Transverse colon (tissue), 4 donors: ENCODE results near the gene PRRG2. TPM values are rescaled to one million over a fixed set of nuclear protein-coding genes. Genes with fewer than 3 reads are reported as not detected.

ENCODE experiments used
- DNase-seq: peaks from one replicate; pipeline ENCODE4 v3.0.0-alpha.2; 2019
- H3K27ac ChIP-seq, 4 donors: fragments of 200-600 bp; sonication (generic); 2 replicates each; pipeline ENCODE4 v1.5.1; 2016 to 2018; ENCODE audit warnings: inconsistent platforms in 4 of 4
- H3K27me3 ChIP-seq: fragments of 200-600 bp; sonication (generic); 2 replicates; pipeline ENCODE4 v1.5.1; 2017; ENCODE audit warnings: inconsistent platforms
- H3K36me3 ChIP-seq, 4 donors: fragments of 200-600 bp; sonication (generic); 2 replicates each; pipeline ENCODE4 v1.5.1; 2017 to 2019; ENCODE audit warnings: inconsistent platforms in 4 of 4
- H3K4me1 ChIP-seq, 4 donors: fragments of 200-600 bp; sonication (generic); 2 replicates each; pipeline ENCODE4 v1.5.1; 2017 to 2020; ENCODE audit warnings: inconsistent platforms in 4 of 4
- H3K4me3 ChIP-seq, 4 donors: fragments of 200-600 bp; sonication (generic); 1 replicate in 1 of 4; 2 replicates in 3 of 4; pipeline versions ENCODE4 v1.5.1 to v1.6.1; 2017 to 2019; ENCODE audit warnings: inconsistent platforms in 4 of 4
- H3K9me3 ChIP-seq, 2 donors: fragments of 200-600 bp; sonication (generic); 2 replicates each; pipeline ENCODE4 v1.5.1; 2017 to 2019; ENCODE audit warnings: inconsistent platforms in 2 of 2
- EP300 ChIP-seq: sonication (generic); formaldehyde crosslinking; IDR thresholded peaks from one replicate; pipeline ENCODE4 v1.6.1; 2017; ENCODE audit warnings: antibody characterized with exemption, low read depth
- POLR2A ChIP-seq: fragments of 450-650 bp; IDR thresholded peaks from one replicate; pipeline ENCODE4 v1.6.1; 2016; ENCODE audit warnings: antibody characterized with exemption, mild to moderate bottlenecking, moderate library complexity
- POLR2AphosphoS5 ChIP-seq, 3 donors: sonication (generic); formaldehyde crosslinking; IDR thresholded peaks; one replicate each; pipeline ENCODE4 v1.6.1; 2016; ENCODE audit warnings: antibody characterized with exemption in 3 of 3
- WGBS, 2 donors: methylation state at CpG; one replicate each; pipeline ENCODE4 v1.1.5; 2018; ENCODE audit warnings: low coverage in 1 of 2; 5-methylcytosine and 5-hydroxymethylcytosine counted together
- in situ Hi-C, 4 donors: fragments of 200-750 bp; cut with MboI; loops; one replicate each; pipeline versions ENCODE4 v1.15.0 to v1.15.1; 2017; ENCODE audit warnings: low sequenced_read_pairs in 3 of 4, low pct_ligation_motif_present in 1 of 4, low pct_unique_long_range_greater_than_20kb in 1 of 4
- intact Hi-C: fragments of 100-400 bp; cut with DNase I; formaldehyde crosslinking; loops from one replicate; pipeline ENCODE4 v1.15.1; 2023; ENCODE audit warnings: low total_unique reads
- total RNA-seq, 4 donors: library from RNA; depleted of rRNA; stranded (reverse); fragments of >200 nt; gene quantifications; one replicate each; pipeline ENCODE4 v1.1.0, GENCODE V29; 2016
- TF ChIP-seq, protein P1 (sequence below), 5 experiments: fragments of 200-600 bp in 3 of 5; fragments of 450-650 bp in 2 of 5; sonication (generic) in 3 of 5; IDR thresholded peaks; 1 replicate in 2 of 5; 2 replicates in 3 of 5; pipeline ENCODE4 v1.5.1; 2016 to 2017; ENCODE audit warnings: antibody characterized with exemption in 5 of 5, inconsistent platforms in 3 of 5, mild to moderate bottlenecking in 2 of 5, moderate library complexity in 1 of 5

PRRG2 gene
- total RNA-seq, 4 donors from 2014 or later, result 0.40 to 22.7 (median 12.2) TPM

DNA sequence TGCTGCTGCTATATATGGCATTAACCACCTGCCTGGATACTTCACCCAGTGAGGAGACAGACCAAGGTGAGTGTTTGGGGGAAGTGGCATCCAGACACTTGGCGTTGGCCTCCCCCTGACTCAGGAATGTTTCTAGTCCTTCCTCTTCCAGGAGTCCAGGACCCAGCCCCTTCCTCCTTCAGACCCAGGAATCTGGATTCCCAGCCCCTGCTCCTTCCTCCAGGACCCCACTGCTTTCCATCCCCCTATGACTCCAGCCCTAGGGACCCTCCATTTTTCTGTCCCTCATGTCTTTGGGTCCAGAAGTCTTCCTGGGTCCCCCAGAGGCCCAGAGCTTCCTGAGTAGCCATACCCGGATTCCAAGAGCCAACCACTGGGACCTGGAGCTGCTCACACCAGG, 2.1 kb downstream of the PRRG2 start:
- 60 to 91% methylated on average over 1 to 2 of the region's 2 CpGs for WGBS, 2 donors
- intact Hi-C loops, result no loop called here

DNA sequence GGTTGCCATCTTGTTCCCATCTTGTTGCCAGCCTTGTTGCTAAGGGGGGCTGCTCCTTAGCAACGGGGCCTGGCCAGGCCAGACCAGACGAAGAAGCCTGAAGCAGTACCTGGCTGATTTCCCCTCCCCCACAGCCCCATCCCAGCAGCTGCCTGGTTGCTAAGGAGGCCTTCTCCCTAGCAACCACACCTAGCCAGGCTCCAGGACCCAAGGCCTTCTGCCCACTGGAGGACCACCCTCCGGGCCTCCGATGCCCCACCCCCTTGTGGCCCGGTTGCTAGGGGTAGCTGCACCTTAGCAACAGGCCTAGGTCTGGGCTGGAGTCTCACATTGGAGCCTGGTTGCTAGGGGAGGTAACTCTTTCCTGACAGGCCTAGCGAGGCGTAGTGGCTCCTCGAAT, 3.9 kb downstream of the PRRG2 start:
- no peak overlapping the region for H3K27ac ChIP-seq
- no peaks in the 10 kb centered on the region for H3K36me3 ChIP-seq
- no peak overlapping the region for H3K4me3 ChIP-seq
- no peaks in the 10 kb centered on the region for H3K27me3 ChIP-seq
- intact Hi-C loops, result no loop called here
- DNase-seq, result no peak
- 83% methylated on average over 6 of the region's 8 CpGs; no CpG with 5 or more reads in 1 of the 2 donors for WGBS, 2 donors
- H3K4me1 ChIP-seq, result peaks cover 4 to 11% (median 5%) of the 10 kb centered on the region in 4 donors
- H3K9me3 ChIP-seq, result no peaks in the 10 kb centered on the region
- in situ Hi-C loops, result loop anchor here in 1 of 4 donors (10.0 kb wide), 1 partner anchor 80 kb away; the partner anchor contains the start of genes BCL2L12 and IRF3
- TF ChIP-seq POLR2AphosphoS5 (IDR thresholded peaks at IDR 0.05) (no peak), POLR2A (no peak)

More for the DNA sequence above, 2.1 kb downstream of the PRRG2 start:
- Histone ChIP-seq H3K27ac (no peak overlapping the region), H3K27me3 (no peaks in the 10 kb centered on the region), H3K4me1 (peaks cover 9 to 21% (median 15%) of the 10 kb centered on the region in 4 donors), H3K9me3 (no peaks in the 10 kb centered on the region), H3K36me3 (no peaks in the 10 kb centered on the region), H3K4me3 (no peak overlapping the region)
- in situ Hi-C loops, result loop anchor here in 1 of 4 donors (10.0 kb wide), 1 partner anchor 82 kb away; the partner anchor contains the start of genes BCL2L12 and IRF3
- DNase-seq, result no peak
- no peak for TF ChIP-seq POLR2AphosphoS5 (IDR thresholded peaks at IDR 0.05)
- no peak for TF ChIP-seq EP300
- no peak for TF ChIP-seq POLR2A
- TF ChIP-seq, protein P1, sequence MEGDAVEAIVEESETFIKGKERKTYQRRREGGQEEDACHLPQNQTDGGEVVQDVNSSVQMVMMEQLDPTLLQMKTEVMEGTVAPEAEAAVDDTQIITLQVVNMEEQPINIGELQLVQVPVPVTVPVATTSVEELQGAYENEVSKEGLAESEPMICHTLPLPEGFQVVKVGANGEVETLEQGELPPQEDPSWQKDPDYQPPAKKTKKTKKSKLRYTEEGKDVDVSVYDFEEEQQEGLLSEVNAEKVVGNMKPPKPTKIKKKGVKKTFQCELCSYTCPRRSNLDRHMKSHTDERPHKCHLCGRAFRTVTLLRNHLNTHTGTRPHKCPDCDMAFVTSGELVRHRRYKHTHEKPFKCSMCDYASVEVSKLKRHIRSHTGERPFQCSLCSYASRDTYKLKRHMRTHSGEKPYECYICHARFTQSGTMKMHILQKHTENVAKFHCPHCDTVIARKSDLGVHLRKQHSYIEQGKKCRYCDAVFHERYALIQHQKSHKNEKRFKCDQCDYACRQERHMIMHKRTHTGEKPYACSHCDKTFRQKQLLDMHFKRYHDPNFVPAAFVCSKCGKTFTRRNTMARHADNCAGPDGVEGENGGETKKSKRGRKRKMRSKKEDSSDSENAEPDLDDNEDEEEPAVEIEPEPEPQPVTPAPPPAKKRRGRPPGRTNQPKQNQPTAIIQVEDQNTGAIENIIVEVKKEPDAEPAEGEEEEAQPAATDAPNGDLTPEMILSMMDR (IDR thresholded peaks at IDR 0.05), result no peak

DNA sequence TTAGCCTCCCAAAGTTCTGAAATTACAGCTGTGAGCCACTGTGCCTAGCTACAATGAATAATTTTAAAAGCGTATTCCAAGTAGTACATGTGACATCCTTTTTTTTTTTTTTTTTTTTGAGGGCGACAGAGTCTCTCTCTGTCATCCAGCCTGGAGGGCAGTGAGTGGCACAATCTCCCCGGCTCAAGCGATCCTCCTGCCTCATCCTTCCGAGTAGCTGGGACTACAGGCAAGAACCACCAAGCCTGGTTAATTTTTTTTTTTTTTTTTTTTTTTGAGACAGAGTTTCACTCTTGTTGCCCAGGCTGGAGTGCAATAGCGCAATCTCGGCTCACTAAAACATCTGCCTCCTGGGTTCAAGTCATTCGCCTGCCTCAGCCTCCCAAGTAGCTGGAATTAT, 6.1 kb downstream of the PRRG2 start:
- peaks cover 2 to 10% (median 5%) of the 10 kb centered on the region in 4 donors for H3K4me1 ChIP-seq
- H3K4me3 ChIP-seq, result no peak overlapping the region
- H3K36me3 ChIP-seq, result no peaks in the 10 kb centered on the region
- no peaks in the 10 kb centered on the region for H3K27me3 ChIP-seq
- H3K27ac ChIP-seq, result no peak overlapping the region
- no peaks in the 10 kb centered on the region for H3K9me3 ChIP-seq
- no peak for DNase-seq
- intact Hi-C loops (no loop called here), in situ Hi-C loops (loop anchor here in 1 of 4 donors (10.0 kb wide), 1 partner anchor 78 kb away; the partner anchor contains the start of genes BCL2L12 and IRF3)
- 81 to 92% methylated on average over 7 to 8 of the region's 8 CpGs for WGBS, 2 donors
- TF ChIP-seq EP300 (no peak), POLR2AphosphoS5 (IDR thresholded peaks at IDR 0.05) (no peak), POLR2A (no peak)
- TF ChIP-seq, protein P1 (IDR thresholded peaks at IDR 0.05), result no peak

DNA sequence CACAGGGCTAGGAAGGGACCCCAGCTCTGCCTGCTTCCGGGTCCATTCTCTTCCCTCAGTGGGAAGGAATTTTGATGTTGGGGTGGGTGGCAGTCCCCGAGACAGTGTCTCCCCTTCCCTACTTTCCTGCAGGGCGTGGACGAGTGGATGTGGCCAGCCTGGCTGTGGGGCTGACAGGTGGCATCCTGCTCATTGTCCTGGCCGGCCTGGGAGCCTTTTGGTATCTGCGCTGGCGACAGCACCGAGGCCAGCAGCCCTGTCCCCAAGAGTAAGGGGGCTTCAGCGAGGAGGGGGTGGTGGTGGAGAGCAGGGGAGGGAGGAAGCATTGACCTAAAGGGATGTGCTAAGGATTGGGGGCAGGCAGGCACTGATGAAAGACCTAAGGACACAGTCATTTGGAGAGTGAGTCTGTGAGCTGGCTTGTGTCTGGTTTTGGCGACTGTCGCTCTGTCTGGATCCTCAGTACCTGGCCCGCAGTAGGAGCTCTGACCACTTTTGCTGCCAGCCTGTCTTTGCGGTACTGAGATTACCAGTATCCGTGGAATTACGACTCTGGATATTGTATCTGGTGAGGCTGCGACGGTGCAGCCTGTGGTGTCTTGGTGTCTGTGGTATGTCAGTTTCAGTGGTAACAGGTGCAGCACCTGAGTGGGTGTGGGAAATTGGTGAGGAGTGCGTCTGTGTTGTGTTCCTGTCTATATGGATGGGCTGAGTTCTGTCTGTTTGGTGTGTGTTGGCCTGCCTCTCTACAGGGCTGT, 7.4 kb downstream of the PRRG2 start:
- H3K36me3 ChIP-seq, result no peaks in the 10 kb centered on the region
- peaks cover 13 to 23% (median 16%) of the 10 kb centered on the region in 4 donors for H3K4me1 ChIP-seq
- intact Hi-C loops, result no loop called here
- H3K9me3 ChIP-seq, result no peaks in the 10 kb centered on the region
- WGBS, 2 donors, result 78 to 80% methylated on average over 1 to 18 of the region's 18 CpGs
- in situ Hi-C loops, result loop anchor here in 1 of 4 donors (10.0 kb wide), 1 partner anchor 76 kb away; the partner anchor contains the start of genes BCL2L12 and IRF3
- no peak overlapping the region for H3K27ac ChIP-seq
- no peak overlapping the region for H3K4me3 ChIP-seq
- TF ChIP-seq POLR2A, result no peak
- TF ChIP-seq, protein P1 (IDR thresholded peaks at IDR 0.05), result no peak
- TF ChIP-seq EP300, result no peak
- TF ChIP-seq POLR2AphosphoS5 (IDR thresholded peaks at IDR 0.05), result no peak
- no peak for DNase-seq
- no peaks in the 10 kb centered on the region for H3K27me3 ChIP-seq
